Ovary (tissue), 9 donors: ENCODE data around the gene PMIS2. TPM values are rescaled to one million over a fixed set of nuclear protein-coding genes. Genes with fewer than 3 reads are reported as not detected.

Experiments used
- DNase-seq, 5 donors: peaks; one replicate each; pipeline ENCODE4 v3.0.0-alpha.2; 2019 to 2020
- H3K27ac ChIP-seq, 2 donors: fragments of 200-600 bp; one replicate each; pipeline versions ENCODE4 v1.5.1 to v1.8.0; 2019 to 2022
- H3K27me3 ChIP-seq: fragments of 200-600 bp; one replicate; pipeline ENCODE4 v1.8.0; 2022
- H3K36me3 ChIP-seq: fragments of 200-600 bp; sonication (generic); one replicate; pipeline ENCODE4 v1.5.1; 2019
- H3K4me1 ChIP-seq: one replicate; pipeline ENCODE4 v1.8.1; 2013; ENCODE audit warnings: mild to moderate bottlenecking, moderate library complexity; ENCODE audit not compliant: insufficient read depth
- H3K4me3 ChIP-seq: fragments of 200-600 bp; sonication (generic); one replicate; pipeline ENCODE4 v1.5.1; 2017
- H3K9me3 ChIP-seq, 2 donors: fragments of 200-600 bp in 1 of 2; sonication (generic) in 1 of 2; one replicate each; pipeline versions ENCODE4 v1.5.1 to v1.8.1; 2013 to 2019; ENCODE audit warnings: mild to moderate bottlenecking in 1 of 2, moderate library complexity in 1 of 2
- CTCF ChIP-seq, 3 donors: fragments of 450-650 bp in 2 of 3; fragments of 200-600 bp in 1 of 3; IDR thresholded peaks; one replicate each; pipeline versions ENCODE4 v1.5.1 to v1.8.0; 2016 to 2022; ENCODE audit warnings: antibody characterized with exemption in 3 of 3, mild to moderate bottlenecking in 1 of 3
- EP300 ChIP-seq: sonication (generic); formaldehyde crosslinking; IDR thresholded peaks from one replicate; pipeline ENCODE4 v1.6.1; 2017; ENCODE audit warnings: antibody characterized with exemption
- POLR2A ChIP-seq: fragments of 450-650 bp; IDR thresholded peaks from one replicate; pipeline ENCODE4 v1.6.1; 2017; ENCODE audit warnings: antibody characterized with exemption, mild to moderate bottlenecking, moderate library complexity
- WGBS, 3 donors: extraction: QIAGEN DNeasy Blood & Tissue Kit in 1 of 3; methylation state at CpG; one replicate each; pipeline versions ENCODE4 v1.1.5 to v1.1.7; 2013 to 2017; 5-methylcytosine and 5-hydroxymethylcytosine counted together
- intact Hi-C, 4 donors: fragments of 100-400 bp; cut with DNase I; formaldehyde crosslinking; loops; one replicate each; pipeline versions ENCODE4 v1.11.0 to v1.15.1; 2022 to 2023
- polyA plus RNA-seq, 2 donors: library from polyadenylated mRNA; stranded (reverse); fragments of 200-250 nt in 1 of 2; fragments of 350-450 nt in 1 of 2; fragmentation: Illumina TruSeq in 1 of 2; extraction: RNeasy Lipid Tissue Mini Kit (QIAGEN cat#74804) in 1 of 2; gene quantifications; one replicate each; pipeline ENCODE4 v1.2.3, GENCODE V29; 2013 to 2014
- total RNA-seq, 7 donors: library from RNA; depleted of rRNA in 2 of 7; stranded (reverse); fragments of >200 nt in 2 of 7; fragmentation: NEBNext Ultra II Directional in 3 of 7; extraction: Animal tissue kit (Norgen Biotek cat#: 25700) in 3 of 7; gene quantifications; one replicate each; pipeline versions ENCODE4 v1.1.0 to v1.2.4, GENCODE V29; 2016 to 2023
- donor health status: DM: no; HTN: no; CAD: no; lungs with moderate emphysema.
- donor health status: DM: no; HTN: no; CAD: no.
- donor health status: Bipolar disorder and iron deficiency.
- donor health status: DM: yes; HTN: yes; CAD: no.
- donor health status: DM: no; HTN: no; CAD: no.
- donor health status: DM: yes; HTN: yes; CAD: no.

The PMIS2 gene
- total and polyA plus RNA-seq, 9 donors: not detected

- 22 to 32% (median 29%) methylated on average over 50 to 53 of the region's 53 CpGs for WGBS, 3 donors
- H3K4me1 ChIP-seq: no peaks in the 10 kb centered on the region
- DNase-seq: no peak
- intact Hi-C loops: no loop called here
- no peak overlapping the region for H3K27ac ChIP-seq
- TF ChIP-seq CTCF (IDR thresholded peaks at IDR 0.05) (no peak), EP300 (no peak), POLR2A (no peak)
- no peaks in the 10 kb centered on the region for H3K36me3 ChIP-seq
- H3K27me3 ChIP-seq: no peaks in the 10 kb centered on the region
- H3K9me3 ChIP-seq: no peaks in the 10 kb centered on the region
- no peak overlapping the region for H3K4me3 ChIP-seq
These were observed 27.3 kb upstream of the PMIS2 start for GRCh38 chr19:35558400-35559280.

GRCh38 chr19:35559281-35559659 is 26.7 kb upstream of the PMIS2 start:
- Histone ChIP-seq H3K4me3 (no peak overlapping the region), H3K27me3 (no peaks in the 10 kb centered on the region), H3K27ac (no peak overlapping the region), H3K9me3 (no peaks in the 10 kb centered on the region), H3K36me3 (no peaks in the 10 kb centered on the region), H3K4me1 (no peaks in the 10 kb centered on the region)
- WGBS, 3 donors: 43 to 62% (median 51%) methylated on average over 11 of the region's 11 CpGs
- DNase-seq: no peak
- TF ChIP-seq EP300: no peak
- TF ChIP-seq POLR2A: no peak
- no peak for TF ChIP-seq CTCF (IDR thresholded peaks at IDR 0.05)
- intact Hi-C loops: no loop called here

- Histone ChIP-seq H3K27ac (no peak overlapping the region), H3K9me3 (no peaks in the 10 kb centered on the region), H3K27me3 (no peaks in the 10 kb centered on the region), H3K4me3 (no peak overlapping the region), H3K36me3 (no peaks in the 10 kb centered on the region), H3K4me1 (no peaks in the 10 kb centered on the region)
- TF ChIP-seq POLR2A (no peak), EP300 (no peak), CTCF (IDR thresholded peaks at IDR 0.05) (no peak)
- intact Hi-C loops: no loop called here
- WGBS, 3 donors: 90 to 91% (median 90%) methylated on average over 23 of the region's 23 CpGs
- no peak for DNase-seq
These were observed 26.2 kb upstream of the PMIS2 start for GRCh38 chr19:35559781-35560180.

GRCh38 chr19:35560271-35560670 is 25.7 kb upstream of the PMIS2 start:
- Histone ChIP-seq H3K4me3 (no peak overlapping the region), H3K9me3 (no peaks in the 10 kb centered on the region), H3K4me1 (no peaks in the 10 kb centered on the region), H3K27ac (no peak overlapping the region), H3K27me3 (no peaks in the 10 kb centered on the region), H3K36me3 (no peaks in the 10 kb centered on the region)
- TF ChIP-seq POLR2A (no peak), EP300 (no peak)
- 84 to 88% (median 87%) methylated on average over 18 of the region's 18 CpGs for WGBS, 3 donors
- intact Hi-C loops: no loop called here
- no peak for DNase-seq

- Histone ChIP-seq H3K27me3 (no peaks in the 10 kb centered on the region), H3K4me3 (no peak overlapping the region), H3K9me3 (no peaks in the 10 kb centered on the region), H3K4me1 (no peaks in the 10 kb centered on the region), H3K36me3 (no peaks in the 10 kb centered on the region), H3K27ac (no peak overlapping the region)
- intact Hi-C loops: no loop called here
- WGBS, 3 donors: 68 to 75% (median 70%) methylated on average over 6 of the region's 6 CpGs
- no peak for TF ChIP-seq POLR2A
- DNase-seq: no peak
These were observed 25.3 kb upstream of the PMIS2 start for GRCh38 chr19:35560677-35561076.
